K562 (cell line): ENCODE data around the gene TUFM. TPM values are rescaled to one million over a fixed set of nuclear protein-coding genes. Genes with fewer than 3 reads are reported as not detected.
A peak's percentile ranks its signal among the peaks of the same experiment; 100 is the strongest.

ENCODE experiments used
- POLR2G ChIP-seq: fragments of 200-400 bp; formaldehyde crosslinking; IDR thresholded peaks from 2 replicates; pipeline ENCODE4 v1.6.1; 2017; ENCODE audit warnings: low read depth, mild to moderate bottlenecking, antibody characterized with exemption, low read length, moderate library complexity
- ZC3H4 ChIP-seq: sonication (generic); formaldehyde crosslinking; IDR thresholded peaks from 2 replicates; pipeline ENCODE4 v1.9.0; 2021; ENCODE audit warnings: missing genetic modification reagents, borderline replicate concordance
- ZNF3 ChIP-seq: fragments of 250-450 bp; sonication (Bioruptor Pico); IDR thresholded peaks from 2 replicates; pipeline ENCODE4 v1.5.0; 2021; ENCODE audit warnings: mild to moderate bottlenecking, moderate library complexity
- ZNF644 ChIP-seq: fragments of 200-800 bp; sonication (Bioruptor generic); IDR thresholded peaks from 2 replicates; pipeline ENCODE4 v1.6.1; 2016; ENCODE audit warnings: low read depth, missing genetic modification characterization, missing compliant biosample characterization
- polyA plus RNA-seq, 8 experiments: library from polyadenylated mRNA; depleted of rRNA in 4 of 8; stranded (reverse) in 5 of 8; unstranded in 3 of 8; fragments of >200 nt; fragmentation: Nextera tagmentation in 2 of 8; fragmentation: Illumina TruSeq in 1 of 8; extraction: Ambion mirVana in 2 of 8; extraction: Trizol in 1 of 8; gene quantifications; 2 replicates each; pipeline versions ENCODE4 v1.2.1 to v1.2.3, GENCODE V29; 2011 to 2014; ENCODE audit warnings: inconsistent platforms in 1 of 8, missing spikeins in 1 of 8
- total RNA-seq, 7 experiments: library from RNA; depleted of rRNA in 6 of 7; stranded (reverse); fragments of >200 nt in 6 of 7; fragmentation: Illumina TruSeq in 2 of 7; extraction: Trizol in 2 of 7; gene quantifications; 2 replicates each; pipeline versions ENCODE4 v1.2.1 to v1.2.3, GENCODE V29; 2011 to 2021; ENCODE audit warnings: low replicate concordance in 1 of 7
- TF ChIP-seq, protein P1 (sequence below): sonication (generic); formaldehyde crosslinking; IDR thresholded peaks from 2 replicates; pipeline ENCODE4 v1.4.0; 2020; ENCODE audit warnings: mild to moderate bottlenecking, missing genetic modification reagents
- TF ChIP-seq, protein P2 (sequence below), 2 experiments: fragments of 200-800 bp in 1 of 2; sonication (Bioruptor generic) in 1 of 2; sonication (generic) in 1 of 2; formaldehyde crosslinking in 1 of 2; IDR thresholded peaks in 1 of 2; conservative IDR thresholded peaks in 1 of 2; 2 replicates each; pipeline versions ENCODE4 v1.5.0 to v1.6.1; 2016 to 2020; ENCODE audit warnings: missing compliant biosample characterization in 1 of 2, missing genetic modification characterization in 1 of 2, missing genetic modification reagents in 1 of 2
- TF ChIP-seq, protein P3 (sequence below): sonication (generic); formaldehyde crosslinking; IDR thresholded peaks from 2 replicates; pipeline ENCODE4 v1.8.0; 2022; ENCODE audit warnings: missing genetic modification reagents, mild to moderate bottlenecking, borderline replicate concordance
- TF ChIP-seq, protein P4 (sequence below), 2 experiments: fragments of 450-650 bp; IDR thresholded peaks; 2 replicates each; pipeline ENCODE4 v1.6.1; 2016; ENCODE audit warnings: mild to moderate bottlenecking in 2 of 2, borderline replicate concordance in 1 of 2, low read depth in 1 of 2, moderate library complexity in 1 of 2

The TUFM gene
- total and polyA plus RNA-seq, 9 of the 15 experiments (the other 6 are each of a cell fraction or from before 2014, with no cell fraction given) = 34.1 to 434 (median 256) TPM

DNA sequence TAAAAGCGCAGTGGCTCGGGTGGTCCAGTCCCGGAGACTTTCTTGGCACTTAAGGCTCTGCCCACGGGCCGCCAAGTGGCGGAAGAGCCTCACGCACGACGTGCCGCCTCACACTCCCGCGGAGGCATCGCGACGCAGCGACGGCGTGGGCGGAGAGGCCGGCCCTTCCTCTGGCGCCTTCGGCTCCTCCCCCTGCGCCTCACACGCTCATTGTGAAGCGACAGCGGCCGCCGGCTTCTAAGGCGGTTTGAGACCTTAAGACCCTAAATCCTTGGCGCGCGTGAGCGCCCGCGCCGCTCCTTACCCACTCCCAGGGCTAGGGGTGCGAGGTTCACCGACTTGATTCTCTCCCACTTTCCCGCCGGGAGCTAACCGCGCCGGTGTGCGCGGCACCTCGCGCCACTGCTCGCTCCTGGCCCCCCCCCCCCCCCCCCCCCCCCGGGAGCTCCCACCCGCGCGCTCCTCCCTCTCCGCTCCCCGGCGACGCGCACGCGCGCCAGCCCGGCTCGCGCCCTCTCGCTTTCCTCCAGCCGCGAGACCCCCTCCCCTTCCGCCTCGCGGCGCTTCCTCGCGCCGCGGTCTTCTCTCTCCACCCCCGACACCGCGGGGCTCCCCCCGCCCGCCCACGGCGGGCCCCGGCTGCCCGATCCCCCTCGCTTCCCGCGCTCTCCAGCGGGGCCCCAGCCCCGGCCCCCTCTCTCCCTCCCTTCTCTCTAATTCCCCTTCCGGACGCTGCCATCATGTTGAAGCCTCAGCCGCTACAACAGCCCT, 23.4 kb downstream of the TUFM start, which contains the start of gene ATXN2L (continued):
- TF ChIP-seq, protein P1, sequence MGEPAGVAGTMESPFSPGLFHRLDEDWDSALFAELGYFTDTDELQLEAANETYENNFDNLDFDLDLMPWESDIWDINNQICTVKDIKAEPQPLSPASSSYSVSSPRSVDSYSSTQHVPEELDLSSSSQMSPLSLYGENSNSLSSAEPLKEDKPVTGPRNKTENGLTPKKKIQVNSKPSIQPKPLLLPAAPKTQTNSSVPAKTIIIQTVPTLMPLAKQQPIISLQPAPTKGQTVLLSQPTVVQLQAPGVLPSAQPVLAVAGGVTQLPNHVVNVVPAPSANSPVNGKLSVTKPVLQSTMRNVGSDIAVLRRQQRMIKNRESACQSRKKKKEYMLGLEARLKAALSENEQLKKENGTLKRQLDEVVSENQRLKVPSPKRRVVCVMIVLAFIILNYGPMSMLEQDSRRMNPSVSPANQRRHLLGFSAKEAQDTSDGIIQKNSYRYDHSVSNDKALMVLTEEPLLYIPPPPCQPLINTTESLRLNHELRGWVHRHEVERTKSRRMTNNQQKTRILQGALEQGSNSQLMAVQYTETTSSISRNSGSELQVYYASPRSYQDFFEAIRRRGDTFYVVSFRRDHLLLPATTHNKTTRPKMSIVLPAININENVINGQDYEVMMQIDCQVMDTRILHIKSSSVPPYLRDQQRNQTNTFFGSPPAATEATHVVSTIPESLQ = no peak
- TF ChIP-seq, protein P2, sequence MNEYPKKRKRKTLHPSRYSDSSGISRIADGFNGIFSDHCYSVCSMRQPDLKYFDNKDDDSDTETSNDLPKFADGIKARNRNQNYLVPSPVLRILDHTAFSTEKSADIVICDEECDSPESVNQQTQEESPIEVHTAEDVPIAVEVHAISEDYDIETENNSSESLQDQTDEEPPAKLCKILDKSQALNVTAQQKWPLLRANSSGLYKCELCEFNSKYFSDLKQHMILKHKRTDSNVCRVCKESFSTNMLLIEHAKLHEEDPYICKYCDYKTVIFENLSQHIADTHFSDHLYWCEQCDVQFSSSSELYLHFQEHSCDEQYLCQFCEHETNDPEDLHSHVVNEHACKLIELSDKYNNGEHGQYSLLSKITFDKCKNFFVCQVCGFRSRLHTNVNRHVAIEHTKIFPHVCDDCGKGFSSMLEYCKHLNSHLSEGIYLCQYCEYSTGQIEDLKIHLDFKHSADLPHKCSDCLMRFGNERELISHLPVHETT (CRISPR knock-in tag; conservative IDR thresholded peaks at IDR 0.05 in 1 of 2, IDR thresholded peaks at IDR 0.05 in 1 of 2) = peak in 1 of 2 experiments; percentile 61; a peak in 1 of 4 replicates
- TF ChIP-seq POLR2G = peak; percentile 88
- TF ChIP-seq ZNF644 (tag) = 0 out of 2 replicates have a peak, but pooled peaks have one; percentile 44
- TF ChIP-seq, protein P3, sequence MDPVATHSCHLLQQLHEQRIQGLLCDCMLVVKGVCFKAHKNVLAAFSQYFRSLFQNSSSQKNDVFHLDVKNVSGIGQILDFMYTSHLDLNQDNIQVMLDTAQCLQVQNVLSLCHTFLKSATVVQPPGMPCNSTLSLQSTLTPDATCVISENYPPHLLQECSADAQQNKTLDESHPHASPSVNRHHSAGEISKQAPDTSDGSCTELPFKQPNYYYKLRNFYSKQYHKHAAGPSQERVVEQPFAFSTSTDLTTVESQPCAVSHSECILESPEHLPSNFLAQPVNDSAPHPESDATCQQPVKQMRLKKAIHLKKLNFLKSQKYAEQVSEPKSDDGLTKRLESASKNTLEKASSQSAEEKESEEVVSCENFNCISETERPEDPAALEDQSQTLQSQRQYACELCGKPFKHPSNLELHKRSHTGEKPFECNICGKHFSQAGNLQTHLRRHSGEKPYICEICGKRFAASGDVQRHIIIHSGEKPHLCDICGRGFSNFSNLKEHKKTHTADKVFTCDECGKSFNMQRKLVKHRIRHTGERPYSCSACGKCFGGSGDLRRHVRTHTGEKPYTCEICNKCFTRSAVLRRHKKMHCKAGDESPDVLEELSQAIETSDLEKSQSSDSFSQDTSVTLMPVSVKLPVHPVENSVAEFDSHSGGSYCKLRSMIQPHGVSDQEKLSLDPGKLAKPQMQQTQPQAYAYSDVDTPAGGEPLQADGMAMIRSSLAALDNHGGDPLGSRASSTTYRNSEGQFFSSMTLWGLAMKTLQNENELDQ (CRISPR knock-in tag) = no peak
- no peak for TF ChIP-seq ZNF3 (CRISPR knock-in tag)
- TF ChIP-seq, protein P4, sequence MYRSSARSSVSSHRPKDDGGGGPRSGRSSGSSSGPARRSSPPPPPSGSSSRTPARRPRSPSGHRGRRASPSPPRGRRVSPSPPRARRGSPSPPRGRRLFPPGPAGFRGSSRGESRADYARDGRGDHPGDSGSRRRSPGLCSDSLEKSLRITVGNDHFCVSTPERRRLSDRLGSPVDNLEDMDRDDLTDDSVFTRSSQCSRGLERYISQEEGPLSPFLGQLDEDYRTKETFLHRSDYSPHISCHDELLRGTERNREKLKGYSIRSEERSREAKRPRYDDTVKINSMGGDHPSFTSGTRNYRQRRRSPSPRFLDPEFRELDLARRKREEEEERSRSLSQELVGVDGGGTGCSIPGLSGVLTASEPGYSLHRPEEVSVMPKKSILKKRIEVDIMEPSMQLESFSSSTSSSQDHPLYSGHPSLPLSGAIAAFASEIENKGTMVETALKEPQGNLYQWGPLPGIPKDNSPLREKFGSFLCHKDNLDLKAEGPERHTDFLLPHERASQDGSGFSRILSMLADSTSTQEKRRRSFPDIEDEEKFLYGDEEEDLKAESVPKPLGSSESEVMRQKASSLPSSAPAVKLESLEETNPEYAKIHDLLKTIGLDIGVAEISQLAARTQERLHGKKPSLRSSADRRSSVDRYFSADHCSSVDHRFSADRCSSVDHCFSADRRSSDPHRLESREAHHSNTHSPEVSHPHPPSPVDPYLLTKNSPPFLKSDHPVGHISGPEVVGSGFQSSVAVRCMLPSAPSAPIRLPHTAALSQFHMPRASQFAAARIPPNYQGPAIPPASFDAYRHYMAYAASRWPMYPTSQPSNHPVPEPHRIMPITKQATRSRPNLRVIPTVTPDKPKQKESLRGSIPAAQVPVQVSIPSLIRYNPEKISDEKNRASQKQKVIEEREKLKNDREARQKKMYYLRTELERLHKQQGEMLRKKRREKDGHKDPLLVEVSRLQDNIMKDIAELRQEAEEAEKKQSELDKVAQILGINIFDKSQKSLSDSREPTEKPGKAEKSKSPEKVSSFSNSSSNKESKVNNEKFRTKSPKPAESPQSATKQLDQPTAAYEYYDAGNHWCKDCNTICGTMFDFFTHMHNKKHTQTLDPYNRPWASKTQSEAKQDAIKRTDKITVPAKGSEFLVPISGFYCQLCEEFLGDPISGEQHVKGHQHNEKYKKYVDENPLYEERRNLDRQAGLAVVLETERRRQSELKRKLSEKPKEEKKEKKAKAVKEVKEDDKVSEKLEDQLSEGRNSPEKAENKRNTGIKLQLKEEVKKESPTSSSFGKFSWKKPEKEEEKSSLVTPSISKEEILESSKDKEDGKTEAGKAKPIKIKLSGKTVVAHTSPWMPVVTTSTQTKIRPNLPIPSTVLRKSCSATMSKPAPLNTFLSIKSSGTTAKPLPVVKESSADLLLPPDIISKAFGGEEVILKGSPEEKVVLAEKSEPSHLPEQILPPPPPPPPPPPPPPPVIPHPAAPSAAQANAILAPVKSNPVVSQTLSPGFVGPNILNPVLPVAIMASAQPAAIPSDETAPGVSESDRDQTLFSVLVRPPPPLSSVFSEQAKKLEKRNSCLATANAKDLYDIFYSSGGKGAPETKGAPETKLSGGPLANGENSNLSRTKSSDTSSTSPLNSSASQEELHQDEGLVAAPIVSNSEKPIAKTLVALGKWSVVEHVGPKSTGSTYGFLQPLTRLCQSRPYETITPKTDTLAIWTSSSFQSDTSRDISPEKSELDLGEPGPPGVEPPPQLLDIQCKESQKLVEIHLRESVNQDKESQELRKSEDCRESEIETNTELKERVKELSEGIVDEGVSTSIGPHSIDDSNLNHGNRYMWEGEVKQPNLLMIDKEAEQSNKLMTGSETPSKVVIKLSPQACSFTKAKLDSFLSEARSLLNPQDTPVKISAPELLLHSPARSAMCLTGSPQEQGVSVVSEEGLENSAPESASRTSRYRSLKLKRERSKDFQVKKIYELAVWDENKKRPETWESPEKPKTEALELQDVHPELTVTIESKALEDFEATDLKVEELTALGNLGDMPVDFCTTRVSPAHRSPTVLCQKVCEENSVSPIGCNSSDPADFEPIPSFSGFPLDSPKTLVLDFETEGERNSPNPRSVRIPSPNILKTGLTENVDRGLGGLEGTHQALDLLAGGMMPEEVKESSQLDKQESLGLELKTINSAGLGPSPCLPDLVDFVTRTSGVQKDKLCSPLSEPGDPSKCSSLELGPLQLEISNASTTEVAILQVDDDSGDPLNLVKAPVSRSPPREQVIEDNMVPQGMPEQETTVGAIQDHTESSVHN (IDR thresholded peaks at IDR 0.05; ENCODE audit: borderline replicate concordance in 1 of 2, low read depth in 1 of 2) = no peak
- TF ChIP-seq ZC3H4 (CRISPR knock-in tag) = no peak
